Parathyroid adenoma (tissue), 2 donors: ENCODE results near the gene PTH2.

Source experiments
- H2AFZ ChIP-seq: fragments of 300-600 bp; sonication (generic); one replicate; pipeline ENCODE4 v1.7.0; 2017; ENCODE audit warnings: antibody characterized with exemption, mild to moderate bottlenecking
- H3K27ac ChIP-seq: fragments of 300-600 bp; sonication (generic); one replicate; pipeline ENCODE4 v1.7.0; 2017
- H3K27me3 ChIP-seq: fragments of 300-600 bp; sonication (generic); one replicate; pipeline ENCODE4 v1.7.0; 2017; ENCODE audit warnings: low read length; ENCODE audit not compliant: control insufficient read depth, insufficient read depth
- H3K36me3 ChIP-seq: fragments of 300-600 bp; sonication (generic); one replicate; pipeline ENCODE4 v1.7.0; 2017; ENCODE audit warnings: low read length; ENCODE audit not compliant: control insufficient read depth, insufficient read depth
- H3K4me1 ChIP-seq: fragments of 300-600 bp; sonication (generic); one replicate; pipeline ENCODE4 v1.7.0; 2017; ENCODE audit warnings: control low read depth
- H3K4me2 ChIP-seq: fragments of 300-600 bp; sonication (generic); one replicate; pipeline ENCODE4 v1.7.0; 2017; ENCODE audit warnings: low read length
- H3K4me3 ChIP-seq: fragments of 300-600 bp; sonication (generic); one replicate; pipeline ENCODE4 v1.7.0; 2017; ENCODE audit warnings: low read depth, low read length
- H3K79me2 ChIP-seq: fragments of 300-600 bp; sonication (generic); one replicate; pipeline ENCODE4 v1.7.0; 2017; ENCODE audit warnings: control low read depth
- H3K9ac ChIP-seq: fragments of 300-600 bp; sonication (generic); one replicate; pipeline ENCODE4 v1.7.0; 2017; ENCODE audit warnings: mild to moderate bottlenecking
- H3K9me3 ChIP-seq: fragments of 300-600 bp; sonication (generic); one replicate; pipeline ENCODE4 v1.7.0; 2017; ENCODE audit warnings: low read length; ENCODE audit not compliant: control insufficient read depth
- CTCF ChIP-seq: fragments of 300-600 bp; sonication (generic); IDR thresholded peaks from one replicate; pipeline ENCODE4 v1.7.0; 2017; ENCODE audit warnings: antibody characterized with exemption, mild to moderate bottlenecking
- donor health status: primary hyperparathyroidism.

Gene PTH2

GRCh38 chr19:49438261-49438660, 15.0 kb upstream of the PTH2 start:
- H3K36me3 ChIP-seq, result no peaks in the 10 kb centered on the region
- no peak overlapping the region for H3K9ac ChIP-seq
- H3K27ac ChIP-seq, result no peak overlapping the region
- peaks cover 4% of the 10 kb centered on the region for H3K27me3 ChIP-seq
- H3K4me1 ChIP-seq, result no peaks in the 10 kb centered on the region
- no peak overlapping the region for H2AFZ ChIP-seq
- H3K4me2 ChIP-seq, result no peak overlapping the region
- no peaks in the 10 kb centered on the region for H3K9me3 ChIP-seq
- no peaks in the 10 kb centered on the region for H3K79me2 ChIP-seq
- no peak for TF ChIP-seq CTCF
- no peak overlapping the region for H3K4me3 ChIP-seq

GRCh38 chr19:49437231-49437630, 14.0 kb upstream of the PTH2 start:
- Histone ChIP-seq H3K27ac (no peak overlapping the region), H3K9ac (no peak overlapping the region), H3K36me3 (no peaks in the 10 kb centered on the region), H3K79me2 (no peaks in the 10 kb centered on the region), H3K4me1 (no peaks in the 10 kb centered on the region), H3K27me3 (peaks cover 4% of the 10 kb centered on the region), H2AFZ (no peak overlapping the region), H3K4me2 (no peak overlapping the region), H3K9me3 (no peaks in the 10 kb centered on the region), H3K4me3 (no peak overlapping the region)
- TF ChIP-seq CTCF, result no peak

- H3K27me3 ChIP-seq, result peaks cover 7% of the 10 kb centered on the region
- H3K79me2 ChIP-seq, result no peaks in the 10 kb centered on the region
- H3K4me1 ChIP-seq, result no peaks in the 10 kb centered on the region
- TF ChIP-seq CTCF, result no peak
- H3K9me3 ChIP-seq, result no peaks in the 10 kb centered on the region
- no peak overlapping the region for H3K4me2 ChIP-seq
- no peaks in the 10 kb centered on the region for H3K36me3 ChIP-seq
- no peak overlapping the region for H2AFZ ChIP-seq
- H3K9ac ChIP-seq, result no peak overlapping the region
- no peak overlapping the region for H3K27ac ChIP-seq
- H3K4me3 ChIP-seq, result no peak overlapping the region
These were observed 13.3 kb upstream of the PTH2 start for GRCh38 chr19:49436381-49437017.

- Histone ChIP-seq H3K9ac (no peak overlapping the region), H3K36me3 (no peaks in the 10 kb centered on the region), H3K4me2 (no peak overlapping the region), H3K9me3 (no peaks in the 10 kb centered on the region), H3K79me2 (no peaks in the 10 kb centered on the region), H3K4me3 (no peak overlapping the region), H3K27me3 (peaks cover 7% of the 10 kb centered on the region), H2AFZ (no peak overlapping the region), H3K4me1 (no peaks in the 10 kb centered on the region), H3K27ac (no peak overlapping the region)
- no peak for TF ChIP-seq CTCF
These were observed 12.4 kb upstream of the PTH2 start for GRCh38 chr19:49435670-49436069.

GRCh38 chr19:49434907-49435583, 11.8 kb upstream of the PTH2 start:
- Histone ChIP-seq H3K36me3 (no peaks in the 10 kb centered on the region), H3K4me2 (no peak overlapping the region), H3K27ac (no peak overlapping the region), H3K79me2 (no peaks in the 10 kb centered on the region), H3K27me3 (peaks cover 7% of the 10 kb centered on the region), H3K4me1 (no peaks in the 10 kb centered on the region), H3K9me3 (no peaks in the 10 kb centered on the region), H2AFZ (no peak overlapping the region), H3K9ac (no peak overlapping the region), H3K4me3 (no peak overlapping the region)
- no peak for TF ChIP-seq CTCF
